ENCODE results near the gene REPIN1.

- TF ChIP-seq, protein P1, sequence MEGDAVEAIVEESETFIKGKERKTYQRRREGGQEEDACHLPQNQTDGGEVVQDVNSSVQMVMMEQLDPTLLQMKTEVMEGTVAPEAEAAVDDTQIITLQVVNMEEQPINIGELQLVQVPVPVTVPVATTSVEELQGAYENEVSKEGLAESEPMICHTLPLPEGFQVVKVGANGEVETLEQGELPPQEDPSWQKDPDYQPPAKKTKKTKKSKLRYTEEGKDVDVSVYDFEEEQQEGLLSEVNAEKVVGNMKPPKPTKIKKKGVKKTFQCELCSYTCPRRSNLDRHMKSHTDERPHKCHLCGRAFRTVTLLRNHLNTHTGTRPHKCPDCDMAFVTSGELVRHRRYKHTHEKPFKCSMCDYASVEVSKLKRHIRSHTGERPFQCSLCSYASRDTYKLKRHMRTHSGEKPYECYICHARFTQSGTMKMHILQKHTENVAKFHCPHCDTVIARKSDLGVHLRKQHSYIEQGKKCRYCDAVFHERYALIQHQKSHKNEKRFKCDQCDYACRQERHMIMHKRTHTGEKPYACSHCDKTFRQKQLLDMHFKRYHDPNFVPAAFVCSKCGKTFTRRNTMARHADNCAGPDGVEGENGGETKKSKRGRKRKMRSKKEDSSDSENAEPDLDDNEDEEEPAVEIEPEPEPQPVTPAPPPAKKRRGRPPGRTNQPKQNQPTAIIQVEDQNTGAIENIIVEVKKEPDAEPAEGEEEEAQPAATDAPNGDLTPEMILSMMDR (IDR thresholded peaks at IDR 0.05), result no peak
- TF ChIP-seq EP300 (IDR thresholded peaks at IDR 0.05), result no peak
- TF ChIP-seq POLR2AphosphoS5 (IDR thresholded peaks at IDR 0.05), result no peak
These were observed 44.2 kb upstream of the REPIN1 start for GRCh38 chr7:150324373-150324961.
